ENCODE measurements around the gene IDI2.

GRCh38 chr10:1036341-1036791, 10.7 kb upstream of the IDI2 start:
- TF ChIP-seq CTCF (IDR thresholded peaks at IDR 0.05) (no peak), POLR2A (IDR thresholded peaks at IDR 0.05) (no peak)

Data from thyroid gland (tissue), 4 donors.